ENCODE results near the gene LEMD1. TPM values are rescaled to one million over a fixed set of nuclear protein-coding genes. Genes with fewer than 3 reads are reported as not detected.

LEMD1 gene
- polyA plus RNA-seq, 1 donor from 2014 or later = 67.6 TPM

GRCh38 chr1:205371871-205372660 lies 49.8 kb downstream of the LEMD1 start:
- Histone ChIP-seq H3K36me3 (ENCODE audit: insufficient read depth, low read length) (no peaks in the 10 kb centered on the region), H3K4me3 (ENCODE audit: low read length) (no peak overlapping the region), H3K79me2 (replicated peaks; ENCODE audit: insufficient read depth, low read length) (no peaks in the 10 kb centered on the region), H3K27ac (ENCODE audit: low read length) (no peak overlapping the region), H3K27me3 (ENCODE audit: insufficient read depth, low read depth, low read length) (no peaks in the 10 kb centered on the region), H4K20me1 (ENCODE audit: insufficient read depth) (no peaks in the 10 kb centered on the region), H3F3A (ENCODE audit: insufficient read depth, low read length, poor library complexity, severe bottlenecking) (no peaks in the 10 kb centered on the region), H3K9me3 (ENCODE audit: low read length) (no peaks in the 10 kb centered on the region), H3K9ac (ENCODE audit: low read length) (no peak overlapping the region), H3K9me2 (ENCODE audit: insufficient read depth, low read length) (no peaks in the 10 kb centered on the region), H3K4me2 (ENCODE audit: low read length) (no peak overlapping the region), H2AFZ (ENCODE audit: low read depth, low read length) (no peak overlapping the region)
- TF ChIP-seq POLR2AphosphoS5 (IDR thresholded peaks at IDR 0.05) = no peak
- no peak for TF ChIP-seq EZH2 (IDR thresholded peaks at IDR 0.05; ENCODE audit: borderline replicate concordance, insufficient read depth, low read length, poor library complexity, severe bottlenecking)
- no peak for TF ChIP-seq EP300 (conservative IDR thresholded peaks at IDR 0.05; ENCODE audit: poor library complexity, severe bottlenecking)
- no peak for TF ChIP-seq SMC3 (conservative IDR thresholded peaks at IDR 0.05; ENCODE audit: poor library complexity)
- TF ChIP-seq RAD21 (conservative IDR thresholded peaks at IDR 0.05) = no peak
- no peak for TF ChIP-seq CTCF (IDR thresholded peaks at IDR 0.05; ENCODE audit: poor library complexity, severe bottlenecking)
- no peak for TF ChIP-seq TAF1 (IDR thresholded peaks at IDR 0.05; ENCODE audit: low read depth)

DNA sequence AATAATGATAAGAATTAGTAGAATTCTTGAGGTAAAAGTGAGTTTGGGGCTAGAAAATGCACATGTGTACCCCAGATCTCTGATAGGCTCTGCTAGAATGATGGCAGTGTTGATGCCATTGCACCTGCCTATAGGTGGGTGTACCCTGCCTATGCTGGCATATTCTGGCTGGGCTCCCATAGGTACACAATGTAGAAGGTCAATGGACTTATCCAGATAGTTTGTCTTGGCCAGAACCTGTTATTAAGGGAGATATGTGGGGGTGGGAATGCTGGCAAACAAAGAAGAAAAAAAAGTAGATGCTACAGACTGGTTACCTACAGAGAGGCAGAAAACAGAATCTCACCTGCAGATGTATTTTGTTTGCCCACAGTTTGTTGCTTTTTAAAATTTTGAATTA lies 51.1 kb downstream of the LEMD1 start:
- Histone ChIP-seq H3K36me3 (ENCODE audit: insufficient read depth, low read length) (no peaks in the 10 kb centered on the region), H3F3A (ENCODE audit: insufficient read depth, low read length, poor library complexity, severe bottlenecking) (no peaks in the 10 kb centered on the region), H3K27me3 (ENCODE audit: insufficient read depth, low read depth, low read length) (no peaks in the 10 kb centered on the region), H3K79me2 (replicated peaks; ENCODE audit: insufficient read depth, low read length) (no peaks in the 10 kb centered on the region), H2AFZ (ENCODE audit: low read depth, low read length) (no peak overlapping the region), H4K20me1 (ENCODE audit: insufficient read depth) (no peaks in the 10 kb centered on the region), H3K9ac (ENCODE audit: low read length) (no peak overlapping the region), H3K4me3 (ENCODE audit: low read length) (no peak overlapping the region), H3K4me2 (ENCODE audit: low read length) (no peak overlapping the region), H3K27ac (ENCODE audit: low read length) (no peak overlapping the region), H3K9me2 (ENCODE audit: insufficient read depth, low read length) (no peaks in the 10 kb centered on the region), H3K9me3 (ENCODE audit: low read length) (no peaks in the 10 kb centered on the region)
- TF ChIP-seq TAF1 (IDR thresholded peaks at IDR 0.05; ENCODE audit: low read depth) = no peak
- no peak for TF ChIP-seq POLR2AphosphoS5 (IDR thresholded peaks at IDR 0.05)
- no peak for TF ChIP-seq SMC3 (conservative IDR thresholded peaks at IDR 0.05; ENCODE audit: poor library complexity)
- TF ChIP-seq, protein P1, sequence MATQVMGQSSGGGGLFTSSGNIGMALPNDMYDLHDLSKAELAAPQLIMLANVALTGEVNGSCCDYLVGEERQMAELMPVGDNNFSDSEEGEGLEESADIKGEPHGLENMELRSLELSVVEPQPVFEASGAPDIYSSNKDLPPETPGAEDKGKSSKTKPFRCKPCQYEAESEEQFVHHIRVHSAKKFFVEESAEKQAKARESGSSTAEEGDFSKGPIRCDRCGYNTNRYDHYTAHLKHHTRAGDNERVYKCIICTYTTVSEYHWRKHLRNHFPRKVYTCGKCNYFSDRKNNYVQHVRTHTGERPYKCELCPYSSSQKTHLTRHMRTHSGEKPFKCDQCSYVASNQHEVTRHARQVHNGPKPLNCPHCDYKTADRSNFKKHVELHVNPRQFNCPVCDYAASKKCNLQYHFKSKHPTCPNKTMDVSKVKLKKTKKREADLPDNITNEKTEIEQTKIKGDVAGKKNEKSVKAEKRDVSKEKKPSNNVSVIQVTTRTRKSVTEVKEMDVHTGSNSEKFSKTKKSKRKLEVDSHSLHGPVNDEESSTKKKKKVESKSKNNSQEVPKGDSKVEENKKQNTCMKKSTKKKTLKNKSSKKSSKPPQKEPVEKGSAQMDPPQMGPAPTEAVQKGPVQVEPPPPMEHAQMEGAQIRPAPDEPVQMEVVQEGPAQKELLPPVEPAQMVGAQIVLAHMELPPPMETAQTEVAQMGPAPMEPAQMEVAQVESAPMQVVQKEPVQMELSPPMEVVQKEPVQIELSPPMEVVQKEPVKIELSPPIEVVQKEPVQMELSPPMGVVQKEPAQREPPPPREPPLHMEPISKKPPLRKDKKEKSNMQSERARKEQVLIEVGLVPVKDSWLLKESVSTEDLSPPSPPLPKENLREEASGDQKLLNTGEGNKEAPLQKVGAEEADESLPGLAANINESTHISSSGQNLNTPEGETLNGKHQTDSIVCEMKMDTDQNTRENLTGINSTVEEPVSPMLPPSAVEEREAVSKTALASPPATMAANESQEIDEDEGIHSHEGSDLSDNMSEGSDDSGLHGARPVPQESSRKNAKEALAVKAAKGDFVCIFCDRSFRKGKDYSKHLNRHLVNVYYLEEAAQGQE (IDR thresholded peaks at IDR 0.05; ENCODE audit: borderline replicate concordance) = no peak
- no peak for TF ChIP-seq EZH2 (IDR thresholded peaks at IDR 0.05; ENCODE audit: borderline replicate concordance, insufficient read depth, low read length, poor library complexity, severe bottlenecking)
- TF ChIP-seq CTCF (IDR thresholded peaks at IDR 0.05; ENCODE audit: poor library complexity, severe bottlenecking) = no peak
- no peak for TF ChIP-seq EP300 (conservative IDR thresholded peaks at IDR 0.05; ENCODE audit: poor library complexity, severe bottlenecking)
- TF ChIP-seq RAD21 (conservative IDR thresholded peaks at IDR 0.05) = no peak
- TF ChIP-seq MXI1 (conservative IDR thresholded peaks at IDR 0.05; ENCODE audit: poor library complexity, severe bottlenecking) = no peak
